H9 (cell line): ENCODE measurements around the gene MCFD2. TPM values are rescaled to one million over a fixed set of nuclear protein-coding genes. Genes with fewer than 3 reads are reported as not detected.

Experiments
- DNase-seq: peaks from one replicate; pipeline ENCODE4 v3.0.0-alpha.2; 2017
- H2AFZ ChIP-seq: one replicate; pipeline ENCODE4 v1.6.1; 2013; ENCODE audit warnings: mild to moderate bottlenecking, low read length, control low read depth, moderate library complexity
- H2AK5ac ChIP-seq: 2 replicates; pipeline ENCODE4 v1.6.1; 2013; ENCODE audit warnings: low read length, control low read depth, mixed read lengths; ENCODE audit not compliant: insufficient read length
- H2BK120ac ChIP-seq: one replicate; pipeline ENCODE4 v1.6.1; 2013; ENCODE audit warnings: low read depth, mild to moderate bottlenecking, low read length, control low read depth, inconsistent platforms; ENCODE audit not compliant: poor library complexity, severe bottlenecking
- H2BK12ac ChIP-seq: 2 replicates; pipeline ENCODE4 v1.6.1; 2013; ENCODE audit warnings: low read length, control low read depth, mixed read lengths, low read depth; ENCODE audit not compliant: insufficient read length
- H2BK15ac ChIP-seq: 2 replicates; pipeline ENCODE4 v1.6.1; 2013; ENCODE audit warnings: low read depth, low read length, control low read depth
- H2BK20ac ChIP-seq: one replicate; pipeline ENCODE4 v1.6.1; 2013; ENCODE audit warnings: low read depth, mild to moderate bottlenecking, low read length, control low read depth, inconsistent platforms; ENCODE audit not compliant: poor library complexity, severe bottlenecking
- H2BK5ac ChIP-seq: 2 replicates; pipeline ENCODE4 v1.6.1; 2013; ENCODE audit warnings: low read length, control low read depth, mixed read lengths; ENCODE audit not compliant: insufficient read length
- H3K14ac ChIP-seq: 2 replicates; pipeline ENCODE4 v1.6.1; 2013; ENCODE audit warnings: low read length, control low read depth; ENCODE audit not compliant: insufficient read depth
- H3K18ac ChIP-seq: 2 replicates; pipeline ENCODE4 v1.6.1; 2013; ENCODE audit warnings: low read depth, mild to moderate bottlenecking, mixed read lengths, low read length, control low read depth; ENCODE audit not compliant: insufficient read length
- H3K23ac ChIP-seq: 2 replicates; pipeline ENCODE4 v1.6.1; 2013; ENCODE audit warnings: low read length, control low read depth, mixed read lengths, low read depth; ENCODE audit not compliant: insufficient read length
- H3K23me2 ChIP-seq: 2 replicates; pipeline ENCODE4 v1.6.1; 2013; ENCODE audit warnings: low read depth, mild to moderate bottlenecking, mixed read lengths, low read length, control low read depth; ENCODE audit not compliant: insufficient read length, poor library complexity, severe bottlenecking
- H3K27ac ChIP-seq: 2 replicates; pipeline ENCODE4 v1.5.1; 2013; ENCODE audit warnings: low read length, control low read depth, mixed read lengths, low read depth; ENCODE audit not compliant: insufficient read length
- H3K27me3 ChIP-seq: 2 replicates; pipeline ENCODE4 v1.6.1; 2013; ENCODE audit warnings: low read length, control low read depth, inconsistent platforms; ENCODE audit not compliant: insufficient read depth
- H3K4ac ChIP-seq: 2 replicates; pipeline ENCODE4 v1.6.1; 2013; ENCODE audit warnings: low read depth, mild to moderate bottlenecking, control low read depth, inconsistent platforms, low read length, moderate library complexity
- H3K4me1 ChIP-seq: 2 replicates; pipeline ENCODE4 v1.6.1; 2013; ENCODE audit warnings: low read length, control low read depth, inconsistent platforms; ENCODE audit not compliant: insufficient read depth
- H3K4me2 ChIP-seq: 2 replicates; pipeline ENCODE4 v1.6.1; 2013; ENCODE audit warnings: low read length, control low read depth, mixed read lengths; ENCODE audit not compliant: insufficient read length, insufficient read depth
- H3K56ac ChIP-seq: 2 replicates; pipeline ENCODE4 v1.6.1; 2013; ENCODE audit warnings: low read depth, mild to moderate bottlenecking, mixed read lengths, low read length, control low read depth; ENCODE audit not compliant: insufficient read length
- H3K79me1 ChIP-seq: 2 replicates; pipeline ENCODE4 v1.6.1; 2013; ENCODE audit warnings: low read depth, mild to moderate bottlenecking, moderate library complexity, low read length, control low read depth, inconsistent platforms; ENCODE audit not compliant: insufficient read depth, poor library complexity, severe bottlenecking
- H3K79me2 ChIP-seq: 2 replicates; pipeline ENCODE4 v1.6.1; 2013; ENCODE audit warnings: low read length, control low read depth, inconsistent platforms; ENCODE audit not compliant: insufficient read depth
- H3K9ac ChIP-seq: 2 replicates; pipeline ENCODE4 v1.6.1; 2013; ENCODE audit warnings: low read length, control low read depth, mixed read lengths; ENCODE audit not compliant: insufficient read length; ENCODE audit errors: extremely low read depth
- H3K9me3 ChIP-seq: one replicate; pipeline ENCODE4 v1.6.1; 2013; ENCODE audit warnings: low read depth, low read length, inconsistent platforms; ENCODE audit not compliant: control insufficient read depth
- H3T11ph ChIP-seq: one replicate; pipeline ENCODE4 v1.6.1; 2013; ENCODE audit warnings: mild to moderate bottlenecking, low read length, control low read depth, inconsistent platforms
- H4K20me1 ChIP-seq: one replicate; pipeline ENCODE4 v1.6.1; 2013; ENCODE audit not compliant: control insufficient read depth, insufficient read length, insufficient read depth
- H4K5ac ChIP-seq: 2 replicates; pipeline ENCODE4 v1.6.1; 2013; ENCODE audit warnings: low read depth, mild to moderate bottlenecking, mixed read lengths, low read length, control low read depth; ENCODE audit not compliant: insufficient read length
- H4K8ac ChIP-seq: replicated peaks from 2 replicates; pipeline ENCODE4 v1.6.1; 2013; ENCODE audit warnings: low read length, control low read depth, mixed read lengths, low read depth; ENCODE audit not compliant: insufficient read length
- H4K91ac ChIP-seq: 2 replicates; pipeline ENCODE4 v1.6.1; 2013; ENCODE audit warnings: low read depth, mild to moderate bottlenecking, moderate library complexity, mixed read lengths, low read length, control low read depth; ENCODE audit not compliant: insufficient read length
- H3K27ac Mint-ChIP-seq, 3 experiments: 2 replicates in 2 of 3; 3 replicates in 1 of 3; pipeline ENCODE4 v1.8.0; 2020 to 2021; ENCODE audit warnings: mixed read lengths in 3 of 3, mild to moderate bottlenecking in 1 of 3, moderate library complexity in 1 of 3
- H3K27me3 Mint-ChIP-seq: 2 replicates; pipeline ENCODE4 v1.8.0; 2021; ENCODE audit warnings: low read depth, mild to moderate bottlenecking, moderate library complexity, mixed read lengths
- H3K36me3 Mint-ChIP-seq, 3 experiments: 2 replicates in 2 of 3; 3 replicates in 1 of 3; pipeline ENCODE4 v1.8.0; 2020 to 2021; ENCODE audit warnings: low read depth in 3 of 3, mixed read lengths in 3 of 3; ENCODE audit not compliant: insufficient read depth in 1 of 3
- H3K4me1 Mint-ChIP-seq, 2 experiments: 2 replicates each; pipeline ENCODE4 v1.8.0; 2020; ENCODE audit warnings: mixed read lengths in 2 of 2
- H3K4me3 Mint-ChIP-seq, 2 experiments: 2 replicates in 1 of 2; 3 replicates in 1 of 2; pipeline ENCODE4 v1.8.0; 2020 to 2021; ENCODE audit warnings: mild to moderate bottlenecking in 2 of 2, mixed read lengths in 2 of 2, moderate library complexity in 1 of 2
- H3K9me3 Mint-ChIP-seq, 2 experiments: 2 replicates in 1 of 2; 3 replicates in 1 of 2; pipeline ENCODE4 v1.8.0; 2020; ENCODE audit warnings: mild to moderate bottlenecking in 2 of 2, mixed read lengths in 2 of 2, moderate library complexity in 1 of 2
- WGBS: extraction: QIAGEN DNeasy Blood & Tissue Kit; methylation state at CpG from one replicate; pipeline ENCODE4 v1.1.7; 2013; ENCODE audit warnings: missing lambda C conversion rate, low lambda C conversion rate, mixed read lengths; ENCODE audit not compliant: insufficient read length; ENCODE audit errors: extremely low coverage; 5-methylcytosine and 5-hydroxymethylcytosine counted together
- total RNA-seq: library from RNA; stranded (reverse); gene quantifications from 2 replicates; pipeline ENCODE4 v1.2.1, GENCODE V29; 2021
- TF ChIP-seq, protein P1 (sequence below): fragments of 200-600 bp; sonication (generic); conservative IDR thresholded peaks from 3 replicates; pipeline ENCODE4 v1.8.0; 2021; ENCODE audit warnings: antibody characterized with exemption, mild to moderate bottlenecking

Gene MCFD2
- total RNA-seq, 1 experiment from 2014 or later, result 64.6 TPM

DNA sequence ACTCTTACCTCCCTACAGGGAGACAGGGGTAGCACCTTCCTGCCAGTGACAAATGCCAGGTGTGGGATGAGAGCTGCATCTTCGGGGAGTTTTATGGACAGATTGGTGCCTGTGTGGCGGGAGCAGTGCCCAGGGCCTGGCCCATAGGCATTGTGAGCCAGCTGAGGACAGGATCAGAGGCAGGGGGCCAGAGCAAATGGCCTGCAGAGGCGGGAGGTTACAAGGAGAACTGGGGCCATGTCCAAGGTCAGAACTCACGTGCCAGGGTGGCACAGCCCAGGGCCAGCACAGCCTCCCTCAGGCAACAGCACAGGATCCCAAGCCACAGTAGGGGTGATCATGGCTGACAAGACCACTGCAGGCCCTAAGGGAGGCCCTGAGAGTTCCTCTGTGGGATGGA lies 40.2 kb upstream of the MCFD2 start:
- peaks cover 9 to 14% of the 10 kb centered on the region in 2 experiments for H3K4me1 Mint-ChIP-seq
- no peak overlapping the region for H3K56ac ChIP-seq
- no peak overlapping the region for H2BK20ac ChIP-seq
- no peak overlapping the region for H3K4me2 ChIP-seq
- H2AK5ac ChIP-seq, result no peak overlapping the region
- DNase-seq, result no peak
- no peak overlapping the region for H2BK15ac ChIP-seq
- H3K18ac ChIP-seq, result no peak overlapping the region
- H3K27me3 ChIP-seq, result no peaks in the 10 kb centered on the region
- no peak overlapping the region for H3K4me3 Mint-ChIP-seq
- H4K91ac ChIP-seq, result no peak overlapping the region
- no peak overlapping the region for H3K9ac ChIP-seq
- no peak overlapping the region for H3K27ac ChIP-seq
- H2AFZ ChIP-seq, result no peak overlapping the region
- no peak overlapping the region for H2BK12ac ChIP-seq
- TF ChIP-seq, protein P1, sequence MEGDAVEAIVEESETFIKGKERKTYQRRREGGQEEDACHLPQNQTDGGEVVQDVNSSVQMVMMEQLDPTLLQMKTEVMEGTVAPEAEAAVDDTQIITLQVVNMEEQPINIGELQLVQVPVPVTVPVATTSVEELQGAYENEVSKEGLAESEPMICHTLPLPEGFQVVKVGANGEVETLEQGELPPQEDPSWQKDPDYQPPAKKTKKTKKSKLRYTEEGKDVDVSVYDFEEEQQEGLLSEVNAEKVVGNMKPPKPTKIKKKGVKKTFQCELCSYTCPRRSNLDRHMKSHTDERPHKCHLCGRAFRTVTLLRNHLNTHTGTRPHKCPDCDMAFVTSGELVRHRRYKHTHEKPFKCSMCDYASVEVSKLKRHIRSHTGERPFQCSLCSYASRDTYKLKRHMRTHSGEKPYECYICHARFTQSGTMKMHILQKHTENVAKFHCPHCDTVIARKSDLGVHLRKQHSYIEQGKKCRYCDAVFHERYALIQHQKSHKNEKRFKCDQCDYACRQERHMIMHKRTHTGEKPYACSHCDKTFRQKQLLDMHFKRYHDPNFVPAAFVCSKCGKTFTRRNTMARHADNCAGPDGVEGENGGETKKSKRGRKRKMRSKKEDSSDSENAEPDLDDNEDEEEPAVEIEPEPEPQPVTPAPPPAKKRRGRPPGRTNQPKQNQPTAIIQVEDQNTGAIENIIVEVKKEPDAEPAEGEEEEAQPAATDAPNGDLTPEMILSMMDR, result no peak
- no peaks in the 10 kb centered on the region for H3K79me2 ChIP-seq
- peak overlapping the region in 2 of 3 experiments; percentile 57 to 63; a peak in 3 of 7 replicates for H3K27ac Mint-ChIP-seq
- H3K4ac ChIP-seq, result no peak overlapping the region
- peaks cover 8 to 38% (median 33%) of the 10 kb centered on the region in 3 experiments; a peak in 6 of 7 replicates for H3K36me3 Mint-ChIP-seq
- H3K9me3 Mint-ChIP-seq, result no peaks in the 10 kb centered on the region
- no peaks in the 10 kb centered on the region for H3K27me3 Mint-ChIP-seq
- no peak overlapping the region for H4K8ac ChIP-seq
- H3T11ph ChIP-seq, result no peak overlapping the region
- H3K23ac ChIP-seq, result no peak overlapping the region
- H3K79me1 ChIP-seq, result no peaks in the 10 kb centered on the region
- no peaks in the 10 kb centered on the region for H3K4me1 ChIP-seq
- H3K14ac ChIP-seq, result no peak overlapping the region
- H2BK120ac ChIP-seq, result no peak overlapping the region
- WGBS, result no CpG with 5 or more reads among the region's 4 CpGs
- H4K20me1 ChIP-seq, result no peaks in the 10 kb centered on the region
- H2BK5ac ChIP-seq, result no peak overlapping the region
- H3K23me2 ChIP-seq, result no peaks in the 10 kb centered on the region
- no peaks in the 10 kb centered on the region for H3K9me3 ChIP-seq
- H4K5ac ChIP-seq, result no peak overlapping the region
